ENCODE results near the gene MINDY2.
"Not testable (repeated sequence)": the region's sequence is repeated elsewhere in the genome, so short reads cannot be mapped to it uniquely, and the experiment has no call there.

MINDY2 gene

DNA sequence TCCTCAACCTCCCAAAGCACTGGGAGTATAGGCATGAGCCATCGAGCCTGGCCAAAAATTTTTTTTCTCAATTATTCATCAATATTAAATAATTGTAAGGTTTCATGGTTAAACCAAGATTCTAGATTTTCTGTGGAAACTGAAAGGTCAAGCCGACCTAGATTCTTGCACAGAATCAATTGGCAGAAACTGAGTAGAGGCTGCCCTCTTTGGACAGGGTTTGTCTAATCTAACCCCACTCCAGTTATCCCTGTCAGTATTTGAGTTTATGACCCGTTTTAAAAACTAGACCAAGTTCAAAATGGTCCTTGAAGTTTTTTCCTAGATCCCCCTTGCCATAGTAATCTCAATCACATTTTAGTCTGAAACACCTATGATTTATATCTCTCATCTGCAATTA lies 13.0 kb upstream of the MINDY2 start:
- no peak overlapping the region for H3K9ac ChIP-seq (ENCODE audit: low read depth, low read length)
- no peaks in the 10 kb centered on the region for H3K4me1 ChIP-seq (ENCODE audit: insufficient read depth, low read length)
- H3K27ac ChIP-seq (ENCODE audit: low read length): no peak overlapping the region
- H3K9me3 ChIP-seq (ENCODE audit: insufficient read depth, low read depth, low read length): no peaks in the 10 kb centered on the region
- H3K36me3 ChIP-seq (ENCODE audit: insufficient read depth, low read depth, low read length): no peaks in the 10 kb centered on the region
- no peaks in the 10 kb centered on the region for H3K27me3 ChIP-seq (ENCODE audit: insufficient read depth, low read length)
- H3K4me3 ChIP-seq (ENCODE audit: low read length): no peak overlapping the region

DNA sequence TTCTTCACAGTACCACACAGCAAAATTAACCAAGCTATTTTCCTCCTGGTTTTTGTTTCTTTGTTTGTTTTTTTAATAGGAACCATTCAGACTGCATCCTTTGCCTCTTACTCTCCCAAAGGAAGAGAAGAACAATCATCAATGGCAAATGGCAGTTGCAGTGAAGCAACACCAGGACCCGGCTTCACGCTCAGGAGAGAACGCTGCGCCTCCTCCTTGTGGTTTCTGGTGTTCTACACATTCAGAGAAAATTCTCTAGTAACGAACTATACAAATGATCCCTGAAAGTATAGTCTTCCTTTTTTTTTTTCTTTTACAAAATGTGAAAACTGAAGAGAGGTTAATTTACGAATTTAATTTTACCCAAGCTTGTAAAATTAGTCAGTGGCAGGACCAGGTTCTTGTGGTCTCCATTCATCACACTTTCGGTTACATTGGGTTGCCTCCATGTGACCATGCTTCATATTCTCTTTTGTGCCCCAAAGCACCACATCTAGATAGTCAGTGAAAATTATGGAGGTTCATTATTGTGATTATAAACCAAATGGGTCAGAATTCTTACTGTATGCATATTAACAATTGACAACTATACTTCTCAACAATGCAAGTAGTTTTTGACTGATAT lies 10.6 kb upstream of the MINDY2 start:
- H3K4me1 ChIP-seq (ENCODE audit: insufficient read depth, low read length): no peaks in the 10 kb centered on the region
- peaks cover 8% of the 10 kb centered on the region; the same call in 1 of the 2 replicates for H3K9me3 ChIP-seq (ENCODE audit: insufficient read depth, low read depth, low read length)
- H3K4me3 ChIP-seq (ENCODE audit: low read length): no peak overlapping the region
- no peaks in the 10 kb centered on the region for H3K27me3 ChIP-seq (ENCODE audit: insufficient read depth, low read length)
- no peak overlapping the region for H3K27ac ChIP-seq (ENCODE audit: low read length)
- no peaks in the 10 kb centered on the region for H3K36me3 ChIP-seq (ENCODE audit: insufficient read depth, low read depth, low read length)
- H3K9ac ChIP-seq (ENCODE audit: low read depth, low read length): no peak overlapping the region

DNA sequence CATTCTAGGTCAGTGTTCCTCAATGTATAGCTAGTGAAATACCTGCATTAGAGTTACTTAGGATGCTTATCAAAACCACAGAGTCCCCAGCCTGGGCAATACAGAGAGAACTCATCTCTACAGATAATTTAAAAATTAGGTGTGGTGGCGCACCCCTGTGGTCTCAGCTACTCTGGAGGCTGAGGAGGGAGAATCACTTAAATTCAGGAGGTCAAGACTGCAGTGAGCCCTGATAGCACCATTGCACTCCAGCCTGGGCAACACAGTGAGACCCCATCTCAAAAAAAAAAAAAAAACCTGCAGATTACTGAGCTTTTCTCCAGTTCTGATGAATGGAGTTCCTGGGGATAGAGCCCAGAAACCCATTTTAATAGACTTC lies 10.1 kb upstream of the MINDY2 start:
- Histone ChIP-seq H3K36me3 (ENCODE audit: insufficient read depth, low read depth, low read length) (no peaks in the 10 kb centered on the region), H3K9ac (ENCODE audit: low read depth, low read length) (no peak overlapping the region), H3K27ac (ENCODE audit: low read length) (no peak overlapping the region)

DNA sequence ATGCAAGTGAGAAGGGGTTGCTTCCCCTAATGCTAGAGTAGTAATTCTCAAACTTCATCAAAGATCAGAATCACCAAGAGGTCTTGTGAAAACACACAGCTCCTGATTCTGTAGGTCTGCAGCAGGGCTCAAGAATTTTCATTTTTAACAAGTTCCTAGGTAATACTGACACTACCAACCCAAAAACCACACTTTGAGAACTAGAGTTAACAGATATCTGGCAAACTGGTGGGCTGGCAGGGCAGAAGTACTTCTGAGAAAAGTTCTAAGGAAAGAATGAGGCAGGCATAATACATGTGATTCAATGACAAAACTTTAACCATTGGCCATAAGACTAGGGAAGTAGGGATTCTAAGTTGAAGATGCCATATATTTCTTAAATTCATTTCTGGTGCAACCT lies 8.8 kb upstream of the MINDY2 start:
- Histone ChIP-seq H3K9ac (ENCODE audit: low read depth, low read length) (no peak overlapping the region), H3K9me3 (ENCODE audit: insufficient read depth, low read depth, low read length) (peaks cover 8% of the 10 kb centered on the region; the same call in 1 of the 2 replicates), H3K4me3 (ENCODE audit: low read length) (no peak overlapping the region), H3K27ac (ENCODE audit: low read length) (no peak overlapping the region), H3K4me1 (ENCODE audit: insufficient read depth, low read length) (no peaks in the 10 kb centered on the region), H3K27me3 (ENCODE audit: insufficient read depth, low read length) (no peaks in the 10 kb centered on the region), H3K36me3 (ENCODE audit: insufficient read depth, low read depth, low read length) (no peaks in the 10 kb centered on the region)

More for the DNA sequence above, 10.1 kb upstream of the MINDY2 start:
- peaks cover 8% of the 10 kb centered on the region; the same call in 1 of the 2 replicates for H3K9me3 ChIP-seq (ENCODE audit: insufficient read depth, low read depth, low read length)
- H3K4me1 ChIP-seq (ENCODE audit: insufficient read depth, low read length): no peaks in the 10 kb centered on the region
- no peak overlapping the region for H3K4me3 ChIP-seq (ENCODE audit: low read length)
- no peaks in the 10 kb centered on the region for H3K27me3 ChIP-seq (ENCODE audit: insufficient read depth, low read length)

DNA sequence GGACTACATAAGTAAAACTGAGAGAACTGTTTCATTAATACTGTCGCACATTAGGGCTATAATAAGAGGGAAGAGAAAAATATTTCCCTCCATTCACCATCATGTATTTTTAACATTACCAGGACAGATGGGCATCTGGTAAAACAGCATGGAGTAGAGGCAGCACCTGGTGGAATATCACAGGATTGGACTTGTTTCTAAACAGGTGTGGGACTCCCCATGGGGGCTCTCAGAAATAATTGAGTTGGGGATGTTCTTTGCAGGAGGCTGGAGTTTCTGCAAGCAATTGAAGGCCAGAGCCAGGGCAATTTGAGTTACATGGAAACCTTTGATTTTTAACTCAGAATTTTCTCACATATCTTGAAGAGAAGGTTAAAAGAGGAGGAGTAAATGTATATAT lies 8.4 kb upstream of the MINDY2 start:
- H3K27ac ChIP-seq (ENCODE audit: low read length): no peak overlapping the region
- H3K4me3 ChIP-seq (ENCODE audit: low read length): no peak overlapping the region
- no peaks in the 10 kb centered on the region for H3K36me3 ChIP-seq (ENCODE audit: insufficient read depth, low read depth, low read length)
- no peaks in the 10 kb centered on the region for H3K4me1 ChIP-seq (ENCODE audit: insufficient read depth, low read length)
- H3K9ac ChIP-seq (ENCODE audit: low read depth, low read length): no peak overlapping the region
- H3K9me3 ChIP-seq (ENCODE audit: insufficient read depth, low read depth, low read length): peaks cover 8% of the 10 kb centered on the region; the same call in 1 of the 2 replicates
- H3K27me3 ChIP-seq (ENCODE audit: insufficient read depth, low read length): no peaks in the 10 kb centered on the region

DNA sequence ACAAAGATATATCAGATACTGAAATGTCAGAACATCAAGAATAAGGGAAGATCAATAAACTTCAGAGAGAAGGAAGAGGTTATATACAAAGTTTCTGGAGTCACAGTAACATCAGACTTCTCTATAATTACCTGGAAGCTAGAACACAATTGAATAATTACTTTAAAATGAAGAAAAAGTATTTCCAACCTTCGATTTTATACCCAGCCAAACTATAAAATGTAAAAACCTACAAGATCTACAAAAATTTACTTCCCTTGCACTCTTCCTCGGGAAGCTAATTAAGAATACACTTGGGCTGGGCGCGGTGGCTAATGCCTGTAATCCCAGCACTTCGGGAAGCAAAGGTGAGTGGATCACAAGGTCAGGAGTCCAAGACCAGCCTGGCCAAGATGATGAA lies 6.6 kb upstream of the MINDY2 start:
- H3K27ac ChIP-seq (ENCODE audit: low read length): no peak overlapping the region
- no peak overlapping the region for H3K9ac ChIP-seq (ENCODE audit: low read depth, low read length)
- H3K27me3 ChIP-seq (ENCODE audit: insufficient read depth, low read length): no peaks in the 10 kb centered on the region
- H3K4me3 ChIP-seq (ENCODE audit: low read length): no peak overlapping the region
- H3K9me3 ChIP-seq (ENCODE audit: insufficient read depth, low read depth, low read length): peaks cover 8% of the 10 kb centered on the region; the same call in 1 of the 2 replicates
- H3K4me1 ChIP-seq (ENCODE audit: insufficient read depth, low read length): no peaks in the 10 kb centered on the region
- H3K36me3 ChIP-seq (ENCODE audit: insufficient read depth, low read depth, low read length): no peaks in the 10 kb centered on the region

DNA sequence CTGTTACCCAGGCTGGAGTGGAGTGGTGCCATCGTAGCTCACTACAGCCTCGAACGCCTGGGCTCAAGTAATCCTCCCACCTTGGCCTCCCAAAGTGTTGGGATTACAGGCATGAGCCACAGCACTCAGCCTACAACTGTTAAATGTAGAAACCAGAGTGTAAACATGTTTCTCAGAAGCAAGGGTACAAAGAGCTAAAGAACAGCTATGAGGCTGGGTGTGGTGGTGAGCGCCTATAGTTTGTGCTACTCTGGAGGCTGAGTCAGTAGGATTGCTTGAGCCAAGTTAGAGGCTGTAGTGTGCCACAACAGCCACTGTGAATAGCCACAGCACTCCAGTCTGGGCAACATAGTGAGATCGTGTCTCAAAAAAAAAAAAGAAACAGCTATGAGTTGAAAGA lies 4.8 kb upstream of the MINDY2 start:
- peaks cover 8% of the 10 kb centered on the region; the same call in 1 of the 2 replicates for H3K9me3 ChIP-seq (ENCODE audit: insufficient read depth, low read depth, low read length)

DNA sequence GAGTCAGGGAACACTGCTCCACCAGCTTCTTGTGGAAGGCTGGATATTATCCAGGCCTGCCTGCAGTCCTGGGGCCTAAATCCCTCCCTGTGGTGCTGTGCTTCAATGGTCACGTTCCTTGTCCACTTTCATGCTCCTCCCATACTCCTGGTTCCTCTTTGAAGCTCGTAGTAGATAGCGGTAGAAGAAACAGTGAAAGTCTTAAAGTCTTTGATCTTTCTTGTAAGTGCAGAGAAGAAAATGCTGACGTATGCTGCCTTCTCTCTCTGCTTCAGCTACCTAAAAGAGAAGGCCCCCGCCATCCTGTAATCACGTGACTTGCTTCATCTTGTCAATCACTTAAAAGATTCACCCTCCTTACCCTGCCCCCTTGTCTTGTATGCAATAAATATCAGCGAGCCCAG lies 2.5 kb upstream of the MINDY2 start:
- H3K9ac ChIP-seq (ENCODE audit: low read depth, low read length); H3K27me3 ChIP-seq (ENCODE audit: insufficient read depth, low read length); H3K4me3 ChIP-seq (ENCODE audit: low read length); H3K36me3 ChIP-seq (ENCODE audit: insufficient read depth, low read depth, low read length); H3K27ac ChIP-seq (ENCODE audit: low read length); H3K9me3 ChIP-seq (ENCODE audit: insufficient read depth, low read depth, low read length): not testable (repeated sequence)
- H3K4me1 ChIP-seq (ENCODE audit: insufficient read depth, low read length): peaks cover 15% of the 10 kb centered on the region; the same call in 1 of the 2 replicates

More for the DNA sequence above, 4.8 kb upstream of the MINDY2 start:
- H3K9ac ChIP-seq (ENCODE audit: low read depth, low read length): no peak overlapping the region
- no peaks in the 10 kb centered on the region for H3K27me3 ChIP-seq (ENCODE audit: insufficient read depth, low read length)
- peaks cover 7% of the 10 kb centered on the region; the same call in 1 of the 2 replicates for H3K4me1 ChIP-seq (ENCODE audit: insufficient read depth, low read length)
- H3K36me3 ChIP-seq (ENCODE audit: insufficient read depth, low read depth, low read length): no peaks in the 10 kb centered on the region
- no peak overlapping the region for H3K4me3 ChIP-seq (ENCODE audit: low read length)
- H3K27ac ChIP-seq (ENCODE audit: low read length): no peak overlapping the region

DNA sequence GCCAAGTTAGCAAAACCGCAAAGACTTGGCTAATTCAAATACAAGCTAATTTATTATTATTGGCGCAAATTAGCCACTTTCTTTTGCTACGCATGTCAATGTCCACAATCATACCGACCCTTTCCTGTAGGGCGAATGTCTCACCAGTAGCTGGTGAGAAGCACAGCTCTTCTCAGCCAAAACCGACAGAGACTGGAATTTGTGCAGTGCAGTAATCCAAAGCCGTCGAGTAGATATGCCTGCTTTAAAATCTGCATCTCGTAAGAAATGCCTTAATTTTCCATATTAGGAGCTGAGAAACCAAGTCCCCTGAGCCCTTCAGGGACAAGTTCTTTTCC lies 614 bp upstream of the MINDY2 start:
- Histone ChIP-seq H3K9me3 (ENCODE audit: insufficient read depth, low read depth, low read length) (no peaks in the 10 kb centered on the region), H3K4me1 (ENCODE audit: insufficient read depth, low read length) (peaks cover 18% of the 10 kb centered on the region; the same call in 1 of the 2 replicates), H3K4me3 (ENCODE audit: low read length) (peak overlapping the region; percentile 96), H3K9ac (ENCODE audit: low read depth, low read length) (peak overlapping the region; percentile 69; the same call in 1 of the 2 replicates), H3K27ac (ENCODE audit: low read length) (no peak overlapping the region), H3K27me3 (ENCODE audit: insufficient read depth, low read length) (no peaks in the 10 kb centered on the region), H3K36me3 (ENCODE audit: insufficient read depth, low read depth, low read length) (no peaks in the 10 kb centered on the region)

DNA sequence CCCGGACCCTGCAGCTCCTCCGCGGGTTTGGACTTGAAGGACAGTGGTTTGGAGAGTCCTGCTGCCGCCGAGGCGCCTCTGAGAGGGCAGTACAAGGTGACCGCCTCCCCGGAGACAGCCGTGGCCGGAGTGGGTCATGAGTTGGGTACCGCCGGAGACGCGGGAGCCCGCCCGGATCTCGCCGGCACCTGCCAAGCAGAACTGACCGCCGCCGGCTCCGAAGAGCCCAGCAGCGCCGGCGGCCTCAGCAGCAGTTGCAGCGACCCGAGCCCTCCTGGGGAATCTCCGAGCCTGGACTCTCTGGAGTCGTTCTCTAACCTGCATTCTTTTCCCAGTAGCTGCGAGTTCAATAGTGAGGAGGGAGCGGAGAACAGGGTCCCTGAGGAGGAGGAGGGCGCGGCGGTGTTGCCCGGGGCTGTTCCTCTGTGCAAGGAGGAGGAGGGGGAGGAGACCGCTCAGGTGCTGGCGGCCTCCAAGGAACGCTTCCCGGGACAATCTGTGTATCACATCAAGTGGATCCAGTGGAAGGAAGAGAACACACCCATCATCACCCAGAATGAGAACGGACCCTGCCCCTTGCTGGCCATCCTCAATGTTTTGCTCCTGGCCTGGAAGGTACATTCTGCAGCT lies 634 bp downstream of the MINDY2 start:
- Histone ChIP-seq H3K9ac (ENCODE audit: low read depth, low read length) (peak overlapping the region; percentile 80; the same call in 1 of the 2 replicates), H3K36me3 (ENCODE audit: insufficient read depth, low read depth, low read length) (no peaks in the 10 kb centered on the region), H3K27me3 (ENCODE audit: insufficient read depth, low read length) (no peaks in the 10 kb centered on the region), H3K9me3 (ENCODE audit: insufficient read depth, low read depth, low read length) (no peaks in the 10 kb centered on the region), H3K27ac (ENCODE audit: low read length) (no peak overlapping the region), H3K4me3 (ENCODE audit: low read length) (peak overlapping the region; percentile 96), H3K4me1 (ENCODE audit: insufficient read depth, low read length) (peaks cover 18% of the 10 kb centered on the region; the same call in 1 of the 2 replicates)

DNA sequence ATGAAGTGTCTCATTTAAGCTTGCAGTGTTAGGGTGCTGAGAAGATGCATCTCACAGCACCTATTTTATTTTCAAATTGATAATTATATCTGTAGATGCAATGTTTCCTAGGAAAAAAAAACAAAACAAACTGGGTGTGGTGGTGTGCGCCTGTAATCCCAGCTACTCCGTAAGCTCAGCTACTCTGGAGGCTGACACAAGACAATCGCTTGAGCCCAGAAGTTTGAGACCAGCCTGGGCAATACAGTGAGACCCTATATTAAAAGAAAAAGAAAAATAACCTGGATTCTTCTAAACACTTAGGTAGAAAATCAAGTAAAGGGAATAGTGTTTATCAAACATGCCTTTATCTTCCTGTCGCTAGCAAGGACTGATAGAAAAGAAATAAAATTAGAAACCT lies 1.9 kb downstream of the MINDY2 start:
- H3K27ac ChIP-seq (ENCODE audit: low read length): no peak overlapping the region
- no peaks in the 10 kb centered on the region for H3K27me3 ChIP-seq (ENCODE audit: insufficient read depth, low read length)
- H3K36me3 ChIP-seq (ENCODE audit: insufficient read depth, low read depth, low read length): no peaks in the 10 kb centered on the region
- peaks cover 18% of the 10 kb centered on the region; the same call in 1 of the 2 replicates for H3K4me1 ChIP-seq (ENCODE audit: insufficient read depth, low read length)
- no peaks in the 10 kb centered on the region for H3K9me3 ChIP-seq (ENCODE audit: insufficient read depth, low read depth, low read length)
- no peak overlapping the region; the same call in 1 of the 2 replicates for H3K9ac ChIP-seq (ENCODE audit: low read depth, low read length)
- H3K4me3 ChIP-seq (ENCODE audit: low read length): peak overlapping the region; percentile 96

DNA sequence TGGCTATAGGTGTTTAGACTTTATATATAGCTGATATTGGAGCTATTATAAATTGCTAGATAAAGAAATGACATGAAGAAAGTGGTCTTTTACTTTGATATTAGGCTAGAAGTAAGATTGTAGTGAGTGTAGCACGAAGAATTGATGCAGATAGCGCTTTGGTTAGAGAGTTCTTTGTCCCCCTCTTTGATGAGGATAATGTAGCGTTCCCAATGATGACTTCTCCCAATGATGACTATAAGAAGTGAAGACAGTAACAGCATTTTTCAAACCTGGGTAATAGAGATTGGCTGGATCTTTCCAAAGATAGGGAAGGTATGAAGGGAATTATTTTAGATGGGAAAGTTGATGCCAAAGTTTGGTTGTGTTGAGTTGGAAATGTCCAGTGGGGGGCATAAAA lies 4.3 kb downstream of the MINDY2 start:
- H3K4me3 ChIP-seq (ENCODE audit: low read length): no peak overlapping the region
- no peaks in the 10 kb centered on the region for H3K27me3 ChIP-seq (ENCODE audit: insufficient read depth, low read length)
- no peak overlapping the region for H3K9ac ChIP-seq (ENCODE audit: low read depth, low read length)
- no peaks in the 10 kb centered on the region for H3K36me3 ChIP-seq (ENCODE audit: insufficient read depth, low read depth, low read length)
- no peak overlapping the region for H3K27ac ChIP-seq (ENCODE audit: low read length)
- no peaks in the 10 kb centered on the region for H3K9me3 ChIP-seq (ENCODE audit: insufficient read depth, low read depth, low read length)
- peaks cover 13% of the 10 kb centered on the region; the same call in 1 of the 2 replicates for H3K4me1 ChIP-seq (ENCODE audit: insufficient read depth, low read length)
